GM12874 (cell line): ENCODE data around the gene RHOT2.

ENCODE experiments used
- TF ChIP-seq, protein P1 (sequence below): IDR thresholded peaks from 2 replicates; pipeline ENCODE4 v1.5.1; 2011; ENCODE audit warnings: low read depth, mild to moderate bottlenecking, control low read depth, low read length, moderate library complexity; ENCODE audit not compliant: insufficient read depth

RHOT2 gene

DNA sequence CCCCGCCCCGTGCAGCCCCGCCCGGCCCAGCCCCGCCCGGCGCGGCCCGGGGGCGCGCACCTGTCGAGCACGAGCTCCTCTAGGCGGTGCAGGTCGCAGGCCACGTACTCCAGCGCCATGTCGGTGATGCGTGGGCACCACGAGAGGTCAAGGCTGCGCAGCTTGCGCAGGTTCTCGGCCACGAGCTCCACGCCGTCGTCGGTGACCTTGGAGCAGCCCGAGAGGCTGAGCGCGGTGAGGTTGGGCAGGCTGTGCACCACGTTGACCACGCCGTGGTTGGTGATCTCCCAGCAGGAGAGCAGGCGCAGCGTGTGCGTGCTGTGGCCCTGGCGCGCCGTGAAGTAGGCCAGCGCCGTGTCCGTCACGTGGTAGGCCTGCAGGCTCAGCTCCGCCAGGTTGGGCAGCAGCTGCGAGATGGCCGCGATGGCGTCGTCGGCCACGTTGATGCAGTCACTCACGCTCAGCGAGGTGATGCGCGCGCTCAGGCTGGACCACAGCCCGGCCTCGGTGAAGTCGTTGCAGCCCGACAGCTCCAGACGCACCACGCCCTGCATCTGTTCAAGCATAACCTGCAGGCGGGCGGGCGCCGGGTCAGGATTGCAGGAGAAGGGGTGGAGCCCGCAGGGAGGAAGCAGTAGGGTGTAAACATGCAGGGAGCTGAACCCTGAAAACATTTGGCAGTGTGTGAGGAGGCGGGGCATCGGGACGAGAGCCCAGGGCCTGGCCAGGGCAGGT, 27.6 kb downstream of the RHOT2 start:
- TF ChIP-seq, protein P1, sequence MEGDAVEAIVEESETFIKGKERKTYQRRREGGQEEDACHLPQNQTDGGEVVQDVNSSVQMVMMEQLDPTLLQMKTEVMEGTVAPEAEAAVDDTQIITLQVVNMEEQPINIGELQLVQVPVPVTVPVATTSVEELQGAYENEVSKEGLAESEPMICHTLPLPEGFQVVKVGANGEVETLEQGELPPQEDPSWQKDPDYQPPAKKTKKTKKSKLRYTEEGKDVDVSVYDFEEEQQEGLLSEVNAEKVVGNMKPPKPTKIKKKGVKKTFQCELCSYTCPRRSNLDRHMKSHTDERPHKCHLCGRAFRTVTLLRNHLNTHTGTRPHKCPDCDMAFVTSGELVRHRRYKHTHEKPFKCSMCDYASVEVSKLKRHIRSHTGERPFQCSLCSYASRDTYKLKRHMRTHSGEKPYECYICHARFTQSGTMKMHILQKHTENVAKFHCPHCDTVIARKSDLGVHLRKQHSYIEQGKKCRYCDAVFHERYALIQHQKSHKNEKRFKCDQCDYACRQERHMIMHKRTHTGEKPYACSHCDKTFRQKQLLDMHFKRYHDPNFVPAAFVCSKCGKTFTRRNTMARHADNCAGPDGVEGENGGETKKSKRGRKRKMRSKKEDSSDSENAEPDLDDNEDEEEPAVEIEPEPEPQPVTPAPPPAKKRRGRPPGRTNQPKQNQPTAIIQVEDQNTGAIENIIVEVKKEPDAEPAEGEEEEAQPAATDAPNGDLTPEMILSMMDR = no peak

DNA sequence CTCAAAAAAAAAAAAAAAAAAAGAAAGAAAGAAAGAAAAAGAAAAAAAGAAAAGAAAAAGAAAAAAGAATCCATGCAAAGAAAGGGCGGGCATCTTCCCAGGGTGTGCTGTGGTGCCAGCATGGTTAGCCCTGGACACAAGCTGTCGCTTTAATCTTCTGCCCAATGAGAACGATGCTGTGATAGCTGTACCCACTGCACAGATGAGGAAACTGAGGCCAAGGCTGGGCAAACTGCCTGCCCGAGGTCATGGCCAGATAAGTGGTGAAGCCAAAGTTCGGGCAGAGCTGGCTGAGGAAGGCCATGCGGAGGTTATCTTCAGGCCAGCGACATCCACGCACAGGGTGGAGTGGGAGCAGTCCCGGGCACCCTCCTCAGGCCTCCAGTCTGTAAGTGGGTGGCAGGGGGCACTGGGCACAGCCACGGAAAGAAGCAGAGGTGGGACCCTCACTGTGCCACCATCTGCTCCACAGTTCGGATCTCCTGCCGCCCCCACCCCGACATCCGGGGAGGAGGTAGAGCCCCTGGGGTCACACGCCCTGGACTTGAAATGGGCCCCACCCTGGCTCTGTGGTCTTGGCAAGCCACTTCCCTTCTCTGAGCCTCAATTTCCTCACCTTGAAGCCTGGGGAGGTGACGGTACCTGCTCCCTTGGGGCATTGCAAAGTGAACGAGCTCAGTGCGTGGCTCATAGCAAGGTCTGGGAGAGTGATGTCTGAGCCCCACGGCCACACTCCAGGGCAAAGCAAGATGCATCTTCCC, 31.2 kb downstream of the RHOT2 start:
- TF ChIP-seq, protein P1 = no peak

DNA sequence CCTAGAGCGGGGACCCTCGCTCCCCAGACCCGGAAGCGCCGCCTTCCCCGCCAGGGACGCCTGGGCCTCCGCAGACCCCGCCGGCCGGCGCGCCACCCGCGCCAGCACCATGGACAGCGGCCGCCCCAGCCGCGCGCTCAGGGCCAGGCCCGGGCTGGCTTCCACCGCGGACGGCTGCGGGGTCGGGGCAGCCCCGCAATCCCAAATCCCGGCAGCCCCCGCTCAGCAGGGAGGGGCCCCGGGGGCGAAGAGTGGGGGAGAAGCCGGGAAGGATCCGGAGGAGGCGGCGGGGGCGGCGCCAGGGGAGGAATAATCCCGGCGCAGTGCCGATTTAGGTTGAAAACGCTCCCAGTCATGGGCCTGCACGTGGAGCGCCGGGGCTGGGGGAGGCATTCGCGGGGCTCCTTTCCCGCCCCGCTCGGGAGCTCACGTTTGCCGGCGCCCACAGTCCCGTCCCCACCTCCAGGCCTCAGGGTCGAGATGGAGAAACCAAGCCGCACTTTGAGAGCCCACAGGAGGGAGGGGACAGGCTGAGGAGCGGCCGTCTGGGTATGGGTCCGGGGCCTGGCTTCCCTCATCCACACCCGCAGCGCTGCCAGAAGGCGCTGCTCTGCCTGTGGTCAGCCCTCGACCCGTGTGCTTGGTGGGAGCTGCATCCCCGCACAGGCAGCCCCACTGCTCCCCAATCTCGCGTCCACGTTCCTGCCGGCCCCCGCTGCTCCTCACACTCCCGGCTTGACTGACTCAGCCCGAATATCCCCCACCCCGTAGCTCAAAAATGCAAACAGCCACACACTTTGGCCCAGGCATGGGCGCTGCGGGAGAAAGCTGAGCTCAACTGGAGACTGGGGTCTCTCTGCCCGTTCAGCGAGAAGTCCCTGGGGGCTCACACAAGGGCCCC, 33.0 kb downstream of the RHOT2 start:
- TF ChIP-seq, protein P1 = no peak

DNA sequence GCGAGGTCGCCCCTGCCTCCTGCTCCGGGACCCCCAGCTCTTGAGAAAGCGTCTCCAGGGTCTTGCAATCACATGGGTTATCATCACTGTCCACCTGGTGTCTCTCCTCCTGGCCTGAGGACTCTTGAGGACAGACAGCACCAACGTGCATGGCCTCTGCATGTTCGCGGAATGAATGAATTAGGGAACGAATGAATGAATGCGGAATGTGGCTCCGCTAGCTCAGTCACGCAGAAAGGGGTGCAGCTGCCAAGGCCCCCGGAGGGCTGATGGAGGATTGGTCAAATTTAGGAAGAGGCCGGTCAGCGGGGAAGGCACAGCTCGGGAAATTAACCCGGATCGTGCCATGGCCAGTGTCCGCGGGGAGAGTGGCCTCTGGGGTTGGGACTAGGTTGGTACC, 34.4 kb downstream of the RHOT2 start:
- TF ChIP-seq, protein P1 = no peak

DNA sequence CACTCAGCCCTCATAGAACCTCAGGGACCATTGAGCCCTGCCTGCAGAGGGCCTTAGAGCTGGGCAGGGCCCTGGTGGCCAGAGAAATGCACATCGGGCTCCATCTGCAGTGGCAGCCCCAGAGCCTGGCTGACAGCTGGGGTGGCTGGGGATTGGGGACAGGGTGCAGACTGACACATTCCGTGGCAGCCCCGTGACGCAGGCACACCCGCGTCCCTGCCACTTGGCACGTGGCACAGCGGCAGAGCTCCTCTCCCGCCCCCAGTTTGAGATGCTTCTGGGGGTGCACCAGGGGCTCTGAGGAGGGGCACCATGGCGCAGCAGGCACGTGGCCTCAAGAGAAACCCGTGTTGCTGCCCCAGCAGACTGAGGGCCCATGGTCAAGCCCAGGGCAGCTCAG, 35.5 kb downstream of the RHOT2 start:
- TF ChIP-seq, protein P1 = no peak

DNA sequence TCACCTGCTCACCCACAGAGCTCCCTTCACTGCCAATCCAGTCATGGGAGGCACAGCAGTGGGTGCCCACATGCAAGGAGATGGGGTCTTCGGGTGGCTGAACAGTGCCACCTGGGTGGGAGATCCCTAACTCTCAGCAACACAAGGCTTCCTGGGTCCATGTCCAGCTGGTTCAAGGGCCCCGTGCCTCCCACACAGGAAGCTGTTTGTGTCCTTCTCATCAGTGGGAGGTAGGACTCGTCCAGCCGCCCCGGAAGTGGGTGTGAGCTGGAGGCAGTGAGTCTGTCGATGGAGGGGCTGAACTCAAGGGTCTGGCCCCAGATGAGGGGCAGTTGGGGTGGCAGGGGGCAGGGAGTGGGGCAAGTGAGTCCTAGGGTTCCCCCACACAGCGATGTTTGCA, 36.1 kb downstream of the RHOT2 start:
- TF ChIP-seq, protein P1 = no peak
